IMR-90 (cell line): Measurements from ENCODE around the gene LRP1B. TPM values are rescaled to one million over a fixed set of nuclear protein-coding genes. Genes with fewer than 3 reads are reported as not detected.
A peak's percentile ranks its signal among the peaks of the same experiment; 100 is the strongest.

Source experiments
- ATAC-seq: fragments of 200-7000 bp; cut with Tn5 transposase; 2 replicates; pipeline ENCODE4 v1.9.1; 2020; ENCODE audit warnings: low read depth, mild to moderate bottlenecking, moderate library complexity
- BruUV-seq: library from RNA; stranded (reverse); fragments of 400-500 nt; replicated peaks from 2 replicates; lab custom pipeline; 2021; lab: Mats Ljungman, UMichigan
- CTCF ChIA-PET: fragments of 300-600 bp; formaldehyde crosslinking; extraction: SDS; loops from one replicate; lab custom pipeline; 2021; ENCODE audit warnings: antibody characterized with exemption; lab: Yijun Ruan, JAX
- POLR2A ChIA-PET: fragments of 300-600 bp; sonication (Branson Sonifier 250); formaldehyde crosslinking; loops from one replicate; lab custom pipeline; 2022; ENCODE audit warnings: antibody characterized with exemption; ENCODE audit not compliant: unreplicated experiment; lab: Charles Lee
- DNase-seq: peaks from one replicate; pipeline ENCODE4 v3.0.0; 2013
- H2AFZ ChIP-seq: replicated peaks from 2 replicates; pipeline ENCODE3; 2013; ENCODE audit warnings: low read length, mild to moderate bottlenecking; ENCODE audit not compliant: poor library complexity
- H2AK5ac ChIP-seq: 2 replicates; pipeline ENCODE4 v1.6.1; 2013; ENCODE audit warnings: low read depth, low read length, inconsistent platforms
- H2AK9ac ChIP-seq: replicated peaks from 2 replicates; pipeline ENCODE3; 2013; ENCODE audit warnings: mild to moderate bottlenecking, low read depth, low read length, moderate library complexity; ENCODE audit not compliant: poor library complexity
- H2BK120ac ChIP-seq: 2 replicates; pipeline ENCODE4 v1.6.1; 2013; ENCODE audit warnings: low read depth, low read length, inconsistent platforms
- H2BK15ac ChIP-seq: 3 replicates; pipeline ENCODE4 v1.6.1; 2013; ENCODE audit warnings: low read depth, low read length, inconsistent platforms
- H2BK20ac ChIP-seq: 2 replicates; pipeline ENCODE4 v1.6.1; 2013; ENCODE audit warnings: low read depth, mild to moderate bottlenecking, inconsistent platforms, low read length, moderate library complexity
- H2BK5ac ChIP-seq: 2 replicates; pipeline ENCODE4 v1.6.1; 2013; ENCODE audit warnings: mild to moderate bottlenecking, low read depth, low read length, inconsistent platforms; ENCODE audit not compliant: poor library complexity, severe bottlenecking
- H3K14ac ChIP-seq: replicated peaks from 2 replicates; pipeline ENCODE4 v1.6.1; 2013; ENCODE audit warnings: low read depth, low read length, inconsistent platforms
- H3K18ac ChIP-seq: 2 replicates; pipeline ENCODE4 v1.6.1; 2013; ENCODE audit warnings: low read depth, low read length, control low read depth
- H3K23ac ChIP-seq: 2 replicates; pipeline ENCODE4 v1.6.1; 2013; ENCODE audit warnings: low read depth, low read length, inconsistent platforms
- H3K27ac ChIP-seq: 2 replicates; pipeline ENCODE4 v1.5.1; 2013; ENCODE audit warnings: mild to moderate bottlenecking, control low read depth, low read length; ENCODE audit not compliant: insufficient read depth
- H3K27me3 ChIP-seq: 2 replicates; pipeline ENCODE4 v1.6.1; 2013; ENCODE audit warnings: low read length; ENCODE audit not compliant: control insufficient read depth, insufficient read depth
- H3K36me3 ChIP-seq: 2 replicates; pipeline ENCODE4 v1.6.1; 2013; ENCODE audit warnings: low read length, mixed read lengths; ENCODE audit not compliant: control insufficient read depth, insufficient read depth
- H3K4ac ChIP-seq: 2 replicates; pipeline ENCODE4 v1.6.1; 2013; ENCODE audit warnings: low read depth, low read length, inconsistent platforms
- H3K4me1 ChIP-seq: 2 replicates; pipeline ENCODE4 v1.6.1; 2013; ENCODE audit warnings: low read length, mixed read lengths; ENCODE audit not compliant: control insufficient read depth, insufficient read depth
- H3K4me2 ChIP-seq: 2 replicates; pipeline ENCODE4 v1.6.1; 2013; ENCODE audit warnings: low read depth, mild to moderate bottlenecking, control low read depth, low read length, moderate library complexity
- H3K4me3 ChIP-seq: 2 replicates; pipeline ENCODE4 v1.5.1; 2013; ENCODE audit warnings: low read depth, mild to moderate bottlenecking, control low read depth, low read length, moderate library complexity; ENCODE audit not compliant: insufficient read depth
- H3K56ac ChIP-seq: 2 replicates; pipeline ENCODE4 v1.6.1; 2013; ENCODE audit warnings: low read length, inconsistent platforms; ENCODE audit not compliant: insufficient read depth; ENCODE audit errors: extremely low read depth
- H3K79me1 ChIP-seq, 2 experiments: 2 replicates each; pipeline ENCODE4 v1.6.1; 2013; ENCODE audit warnings: low read length in 2 of 2, inconsistent platforms in 1 of 2, low read depth in 1 of 2
- H3K9ac ChIP-seq: 2 replicates; pipeline ENCODE4 v1.6.1; 2013; ENCODE audit warnings: low read depth, low read length, control low read depth
- H3K9me1 ChIP-seq: 2 replicates; pipeline ENCODE4 v1.6.1; 2013; ENCODE audit warnings: low read length, inconsistent platforms; ENCODE audit not compliant: insufficient read depth
- H3K9me3 ChIP-seq: 2 replicates; pipeline ENCODE4 v1.6.1; 2013; ENCODE audit warnings: low read length; ENCODE audit not compliant: control insufficient read depth, insufficient read depth
- H4K20me1 ChIP-seq: 2 replicates; pipeline ENCODE4 v1.6.1; 2013; ENCODE audit warnings: low read length, inconsistent platforms; ENCODE audit not compliant: insufficient read depth
- H4K5ac ChIP-seq: 2 replicates; pipeline ENCODE4 v1.6.1; 2013; ENCODE audit warnings: mild to moderate bottlenecking, low read depth, low read length, control low read depth
- H4K8ac ChIP-seq, 2 experiments: 2 replicates each; pipeline ENCODE4 v1.6.1; 2013; ENCODE audit warnings: low read depth in 2 of 2, low read length in 2 of 2, control low read depth in 1 of 2, inconsistent platforms in 1 of 2
- H4K91ac ChIP-seq: 2 replicates; pipeline ENCODE4 v1.6.1; 2013; ENCODE audit warnings: low read depth, low read length, inconsistent platforms; ENCODE audit not compliant: insufficient read depth
- BHLHE40 ChIP-seq: fragments of 150-350 bp; IDR thresholded peaks from 2 replicates; pipeline ENCODE4 v1.6.1; 2016; ENCODE audit warnings: mild to moderate bottlenecking, low read depth, low read length
- CEBPB ChIP-seq: IDR thresholded peaks from 2 replicates; pipeline ENCODE4 v1.6.1; 2012; ENCODE audit warnings: low read depth, low read length, improper control_type of control experiment
- POLR2A ChIP-seq: IDR thresholded peaks from 2 replicates; pipeline ENCODE4 v1.6.1; 2012; ENCODE audit warnings: mild to moderate bottlenecking, low read depth, low read length
- RCOR1 ChIP-seq: IDR thresholded peaks from 2 replicates; pipeline ENCODE4 v1.6.1; 2012; ENCODE audit warnings: mild to moderate bottlenecking, low read length, improper control_type of control experiment; ENCODE audit not compliant: insufficient replicate concordance
- WGBS, 2 experiments: methylation state at CpG; one replicate each; pipeline versions ENCODE4 v1.1.5 to v1.1.7; 2013; ENCODE audit warnings: missing lambda C conversion rate in 2 of 2; ENCODE audit not compliant: insufficient read length in 1 of 2; ENCODE audit errors: extremely low coverage in 2 of 2; 5-methylcytosine and 5-hydroxymethylcytosine counted together
- dilution Hi-C: fragments of 300-500 bp; cut with HindIII; formaldehyde crosslinking; loops from one replicate; pipeline ENCODE4 v1.14.3; 2018; ENCODE audit warnings: low sequenced_read_pairs; ENCODE audit not compliant: unreplicated experiment
- in situ Hi-C: fragments of 300-500 bp; cut with MboI; formaldehyde crosslinking; loops from 3 replicates; pipeline ENCODE4 v1.14.3; 2019; ENCODE audit warnings: low sequenced_read_pairs, inconsistent platforms, mixed read lengths
- intact Hi-C: fragments of 100-400 bp; cut with micrococcal nuclease; formaldehyde crosslinking; loops from 2 replicates; pipeline ENCODE4 v1.10.0; 2022
- polyA plus RNA-seq, 3 experiments: library from polyadenylated mRNA; depleted of rRNA; stranded (reverse); fragments of >200 nt; gene quantifications; 2 replicates each; pipeline ENCODE4 v1.2.3, GENCODE V29; 2012; ENCODE audit warnings: low replicate concordance in 1 of 3
- total RNA-seq: library from RNA; depleted of rRNA; stranded (reverse); fragments of >200 nt; gene quantifications from 2 replicates; pipeline ENCODE4 v1.2.3, GENCODE V29; 2012

The LRP1B gene
- total and polyA plus RNA-seq, 2 of the 4 experiments (the other 2 are of a cell fraction) = under 0.01 to 0.02 TPM

DNA sequence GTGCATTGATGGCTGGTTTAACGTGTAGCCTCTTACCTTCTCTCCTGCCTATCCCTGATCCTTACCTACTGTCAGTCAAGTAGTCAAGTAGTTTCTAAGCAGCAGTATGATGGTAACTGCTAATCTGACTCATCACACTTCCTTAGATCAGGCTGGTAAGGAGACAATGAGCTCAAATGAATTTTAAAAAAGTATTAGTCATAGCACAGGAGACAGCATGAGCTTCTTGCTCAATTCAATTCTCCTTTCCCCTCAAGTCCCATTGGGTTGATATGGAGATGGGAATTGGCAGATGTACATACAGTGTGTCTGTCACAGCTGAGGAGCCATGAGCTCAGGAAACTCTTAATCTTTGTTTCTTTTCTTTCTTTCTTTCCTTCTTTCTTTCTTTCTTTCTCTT lies 799.7 kb downstream of the LRP1B start:
- Histone ChIP-seq H4K91ac (peak overlapping the region; percentile 26; the same call in 1 of the 2 replicates), H3K36me3 (no peaks in the 10 kb centered on the region), H4K8ac (peak overlapping the region in 1 of 2 experiments; percentile 16; a peak in 1 of 4 replicates), H3K27ac (peak overlapping the region; percentile 34; the same call in 1 of the 2 replicates), H4K20me1 (no peaks in the 10 kb centered on the region), H4K5ac (peak overlapping the region; percentile 21; the same call in 1 of the 2 replicates), H3K4ac (peak overlapping the region; percentile 82), H3K9me3 (no peaks in the 10 kb centered on the region), H3K4me1 (peaks cover 3% of the 10 kb centered on the region), H2AK9ac (no peak overlapping the region), H3K79me1 (no peaks in the 10 kb centered on the region), H3K18ac (peak overlapping the region; percentile 67), H3K56ac (no peak overlapping the region), H3K23ac (no peak overlapping the region), H2BK5ac (peak overlapping the region; percentile 70), H3K9ac (no peak overlapping the region), H3K27me3 (no peaks in the 10 kb centered on the region), H3K4me3 (no peak overlapping the region), H2BK20ac (peak overlapping the region; percentile 92), H2AK5ac (peak overlapping the region; percentile 11; the same call in 1 of the 2 replicates), H3K14ac (no peak overlapping the region), H3K4me2 (peak overlapping the region; percentile 41; the same call in 1 of the 2 replicates), H2BK120ac (peak overlapping the region; percentile 87), H2AFZ (no peak overlapping the region), H2BK15ac (peak overlapping the region; percentile 46; the same call in 1 of the 3 replicates), H3K9me1 (0 out of 2 replicates have a peak, but pooled peaks cover 2% of the 10 kb centered on the region)
- in situ Hi-C loops = no loop called here
- ChIA-PET CTCF (no interaction called here), POLR2A (no interaction called here)
- peak; percentile 79 for ATAC-seq
- no TSS peak for BruUV-seq
- intact Hi-C loops = loop anchor here (5.0 kb wide), 2 partner anchors 61 to 449 kb away; no protein-coding TSS in a partner anchor
- TF ChIP-seq POLR2A = no peak
- no peak for TF ChIP-seq RCOR1
- TF ChIP-seq CEBPB = peak; percentile 91
- TF ChIP-seq BHLHE40 = 0 out of 2 replicates have a peak, but pooled peaks have one; percentile 7
- WGBS, 2 experiments = no CpG with 5 or more reads among the region's 1 CpG
- dilution Hi-C loops = no loop called here
- peak; percentile 86 for DNase-seq
